GM19238 (cell line): ENCODE data around the gene MACROD1.
A peak's percentile ranks its signal among the peaks of the same experiment; 100 is the strongest.

Experiments used
- DNase-seq: peaks from one replicate; pipeline ENCODE4 v3.0.0; 2011; ENCODE audit warnings: low spot score; ENCODE audit not compliant: insufficient read length

MACROD1 gene

GRCh38 chr11:64114231-64114630 lies 51.7 kb downstream of the MACROD1 start:
- DNase-seq: no peak

GRCh38 chr11:64113462-64113780 lies 52.5 kb downstream of the MACROD1 start:
- no peak for DNase-seq

GRCh38 chr11:64112771-64113461 lies 53.0 kb downstream of the MACROD1 start:
- no peak for DNase-seq

- no peak for DNase-seq
Measured at GRCh38 chr11:64110465-64111375, 55.2 kb downstream of the MACROD1 start.

GRCh38 chr11:64109332-64109731 lies 56.6 kb downstream of the MACROD1 start:
- no peak for DNase-seq

GRCh38 chr11:64107303-64107702 lies 58.6 kb downstream of the MACROD1 start:
- no peak for DNase-seq

- no peak for DNase-seq
Measured at GRCh38 chr11:64104632-64105031, 61.3 kb downstream of the MACROD1 start.

GRCh38 chr11:64103277-64103985 lies 62.5 kb downstream of the MACROD1 start:
- DNase-seq: no peak

- no peak for DNase-seq
Measured at GRCh38 chr11:64102005-64102738, 63.7 kb downstream of the MACROD1 start.

GRCh38 chr11:64101461-64101860 lies 64.5 kb downstream of the MACROD1 start:
- no peak for DNase-seq

- DNase-seq: no peak
Measured at GRCh38 chr11:64100782-64101353, 65.0 kb downstream of the MACROD1 start.

- peak; percentile 30 for DNase-seq
Measured at GRCh38 chr11:64100360-64100759, 65.6 kb downstream of the MACROD1 start.

- DNase-seq: no peak
Measured at GRCh38 chr11:64099436-64099835, 66.5 kb downstream of the MACROD1 start.

- no peak for DNase-seq
Measured at GRCh38 chr11:64098318-64098831, 67.5 kb downstream of the MACROD1 start.

GRCh38 chr11:64097468-64098317 lies 68.2 kb downstream of the MACROD1 start:
- no peak for DNase-seq

GRCh38 chr11:64096835-64097234 lies 69.1 kb downstream of the MACROD1 start:
- DNase-seq: no peak

GRCh38 chr11:64095949-64096348 lies 70.0 kb downstream of the MACROD1 start:
- no peak for DNase-seq

- DNase-seq: no peak
Measured at GRCh38 chr11:64095273-64095817, 70.6 kb downstream of the MACROD1 start.

GRCh38 chr11:64094463-64095260 lies 71.3 kb downstream of the MACROD1 start:
- DNase-seq: no peak
